Gastroesophageal sphincter (tissue), 3 donors: ENCODE measurements around the gene SIT1.

Experiments used
- POLR2A ChIP-seq, 2 donors: fragments of 450-650 bp; IDR thresholded peaks; one replicate each; pipeline ENCODE4 v1.6.1; 2017; ENCODE audit warnings: antibody characterized with exemption in 2 of 2, mild to moderate bottlenecking in 2 of 2, moderate library complexity in 1 of 2
- POLR2AphosphoS5 ChIP-seq: sonication (generic); formaldehyde crosslinking; IDR thresholded peaks from one replicate; pipeline ENCODE4 v1.6.1; 2017; ENCODE audit warnings: antibody characterized with exemption
- TF ChIP-seq, protein P1 (sequence below), 4 experiments: fragments of 200-600 bp in 2 of 4; fragments of 450-650 bp in 2 of 4; sonication (generic) in 1 of 4; IDR thresholded peaks; one replicate each; pipeline ENCODE4 v1.5.1; 2017 to 2019; ENCODE audit warnings: antibody characterized with exemption in 4 of 4, mild to moderate bottlenecking in 2 of 4, moderate library complexity in 2 of 4

GRCh38 chr9:35605351-35606137 is 45.2 kb downstream of the SIT1 start:
- TF ChIP-seq POLR2AphosphoS5, result no peak
- TF ChIP-seq, protein P1, sequence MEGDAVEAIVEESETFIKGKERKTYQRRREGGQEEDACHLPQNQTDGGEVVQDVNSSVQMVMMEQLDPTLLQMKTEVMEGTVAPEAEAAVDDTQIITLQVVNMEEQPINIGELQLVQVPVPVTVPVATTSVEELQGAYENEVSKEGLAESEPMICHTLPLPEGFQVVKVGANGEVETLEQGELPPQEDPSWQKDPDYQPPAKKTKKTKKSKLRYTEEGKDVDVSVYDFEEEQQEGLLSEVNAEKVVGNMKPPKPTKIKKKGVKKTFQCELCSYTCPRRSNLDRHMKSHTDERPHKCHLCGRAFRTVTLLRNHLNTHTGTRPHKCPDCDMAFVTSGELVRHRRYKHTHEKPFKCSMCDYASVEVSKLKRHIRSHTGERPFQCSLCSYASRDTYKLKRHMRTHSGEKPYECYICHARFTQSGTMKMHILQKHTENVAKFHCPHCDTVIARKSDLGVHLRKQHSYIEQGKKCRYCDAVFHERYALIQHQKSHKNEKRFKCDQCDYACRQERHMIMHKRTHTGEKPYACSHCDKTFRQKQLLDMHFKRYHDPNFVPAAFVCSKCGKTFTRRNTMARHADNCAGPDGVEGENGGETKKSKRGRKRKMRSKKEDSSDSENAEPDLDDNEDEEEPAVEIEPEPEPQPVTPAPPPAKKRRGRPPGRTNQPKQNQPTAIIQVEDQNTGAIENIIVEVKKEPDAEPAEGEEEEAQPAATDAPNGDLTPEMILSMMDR (IDR thresholded peaks at IDR 0.05), result no peak
- TF ChIP-seq POLR2A (IDR thresholded peaks at IDR 0.05), result peak in 1 of 2 donors; percentile 13
